C4-2B (cell line): ENCODE data around the gene HMG20A.

ENCODE experiments used
- H3K27ac ChIP-seq: fragments of 450-650 bp; 2 replicates; pipeline ENCODE4 v1.5.1; 2017
- CTCF ChIP-seq: fragments of 450-650 bp; conservative IDR thresholded peaks from 2 replicates; pipeline ENCODE4 v1.5.1; 2017; ENCODE audit warnings: mild to moderate bottlenecking
- ZFX ChIP-seq: fragments of 450-650 bp; IDR thresholded peaks from 2 replicates; pipeline ENCODE4 v1.6.1; 2017

Gene HMG20A

GRCh38 chr15:77508541-77509243 is 88.0 kb downstream of the HMG20A start:
- no peak for TF ChIP-seq CTCF
- no peak for TF ChIP-seq ZFX
- H3K27ac ChIP-seq: no peak overlapping the region

DNA sequence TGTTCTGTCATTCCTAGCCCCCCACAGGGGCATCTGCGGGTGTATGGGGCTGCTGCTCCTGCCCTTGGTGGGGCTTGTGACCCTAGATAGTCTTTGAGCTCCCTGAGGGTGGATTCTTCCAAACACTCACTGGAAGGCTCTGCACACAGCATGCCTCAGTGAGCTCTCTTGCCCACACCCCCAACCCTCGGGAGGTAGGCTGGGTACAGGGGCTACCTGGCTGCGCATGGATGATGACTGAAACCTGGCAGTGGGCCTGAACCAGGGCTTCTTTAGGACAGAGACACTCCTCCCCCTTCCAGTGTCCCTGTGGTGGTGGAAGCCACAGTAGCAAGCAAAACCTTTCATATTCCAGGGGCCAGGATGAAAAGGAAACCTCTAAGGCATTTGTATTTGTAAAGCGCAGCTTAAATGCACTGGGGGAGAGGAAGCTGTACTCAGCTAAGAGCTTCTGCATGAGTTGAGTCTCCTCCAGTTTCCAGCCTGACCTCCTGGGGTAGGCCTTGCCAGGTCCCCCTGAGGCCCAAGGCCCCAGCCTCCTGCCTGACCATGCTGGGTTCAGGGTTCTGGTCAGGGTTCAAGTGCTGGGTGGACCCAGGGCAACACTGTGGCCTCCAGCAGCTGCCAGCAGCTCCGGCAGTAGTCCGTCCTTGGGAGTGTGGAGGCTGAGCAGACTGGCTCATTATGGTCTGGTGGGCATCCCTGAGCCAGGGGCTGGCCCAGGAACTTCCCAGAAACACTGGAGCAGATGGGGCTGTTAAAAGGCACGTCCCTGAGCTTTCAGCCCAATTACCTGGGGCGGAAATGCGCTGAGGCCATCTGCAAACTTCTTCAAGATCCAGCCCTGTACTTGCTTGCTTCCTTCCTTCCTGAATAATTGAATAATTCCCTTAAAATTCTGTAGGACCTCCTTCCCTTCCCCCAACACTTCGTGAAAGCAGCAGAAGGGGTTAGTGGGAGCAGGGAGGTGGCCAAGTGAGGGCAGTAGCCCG is 89.7 kb downstream of the HMG20A start:
- TF ChIP-seq ZFX (no peak), CTCF (no peak)
- H3K27ac ChIP-seq: no peak overlapping the region

GRCh38 chr15:77511869-77512268 is 91.2 kb downstream of the HMG20A start:
- no peak overlapping the region for H3K27ac ChIP-seq
- TF ChIP-seq ZFX: no peak
- no peak for TF ChIP-seq CTCF

GRCh38 chr15:77513226-77513625 is 92.5 kb downstream of the HMG20A start:
- H3K27ac ChIP-seq: no peak overlapping the region
- TF ChIP-seq CTCF (no peak), ZFX (no peak)

DNA sequence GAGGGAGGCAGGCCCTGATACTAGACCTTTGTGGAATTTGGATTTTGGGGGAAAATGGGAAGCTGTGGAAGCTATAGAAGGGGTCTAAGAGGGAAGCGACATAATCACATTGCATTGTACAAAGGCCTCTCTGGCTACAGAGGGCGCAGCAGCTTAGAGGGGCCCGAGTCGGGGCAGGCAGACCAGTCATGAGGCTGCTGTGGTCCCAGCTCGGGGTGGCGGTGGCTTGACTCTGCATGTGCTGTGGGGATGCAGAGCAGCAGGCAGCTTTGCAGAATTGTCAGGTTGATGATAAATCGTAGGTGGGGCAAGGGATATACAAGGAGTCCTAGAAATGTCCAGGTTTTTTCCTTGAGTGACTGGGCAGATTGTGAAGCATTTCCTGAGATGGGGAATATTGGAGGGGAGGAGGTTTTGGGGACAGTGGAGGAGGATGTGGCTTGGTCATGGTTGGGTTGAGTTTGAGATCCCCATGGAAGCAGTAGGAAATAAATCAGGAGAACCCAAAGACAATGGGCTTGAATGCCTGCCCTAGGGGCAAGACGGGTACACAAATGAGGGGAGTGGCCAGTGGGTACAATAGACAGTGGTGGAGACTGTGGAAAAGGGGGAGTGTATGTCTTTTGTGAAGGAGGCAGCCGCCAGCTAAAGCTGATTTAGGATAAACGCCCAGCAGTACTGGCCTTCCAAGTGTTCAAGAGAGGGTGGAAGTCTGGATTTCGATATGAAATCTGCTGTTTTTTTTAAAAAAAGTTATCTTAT is 94.1 kb downstream of the HMG20A start:
- no peak overlapping the region for H3K27ac ChIP-seq
- TF ChIP-seq CTCF (no peak), ZFX (no peak)

DNA sequence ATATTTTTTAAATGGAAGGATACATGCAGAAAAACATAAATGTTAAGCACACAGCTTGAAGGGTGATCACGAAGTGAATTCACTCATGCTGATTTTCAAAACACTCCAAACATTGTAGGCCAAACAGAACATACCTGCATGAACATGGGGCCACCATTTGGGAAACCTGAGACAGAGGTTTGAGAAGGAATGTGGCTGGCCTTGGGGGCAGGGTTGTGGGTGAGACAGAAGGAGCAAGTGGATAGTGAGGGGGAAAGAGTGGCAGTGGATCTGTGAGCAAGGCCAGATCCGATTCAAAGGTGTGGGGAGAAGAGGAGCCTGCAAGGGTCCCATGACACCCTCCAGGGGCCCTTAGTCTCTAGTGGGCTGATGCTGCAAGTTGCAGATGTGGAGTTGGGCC is 94.9 kb downstream of the HMG20A start:
- no peak overlapping the region for H3K27ac ChIP-seq
- TF ChIP-seq ZFX (no peak), CTCF (no peak)
